ENCODE results near the gene NLRP12.

DNA sequence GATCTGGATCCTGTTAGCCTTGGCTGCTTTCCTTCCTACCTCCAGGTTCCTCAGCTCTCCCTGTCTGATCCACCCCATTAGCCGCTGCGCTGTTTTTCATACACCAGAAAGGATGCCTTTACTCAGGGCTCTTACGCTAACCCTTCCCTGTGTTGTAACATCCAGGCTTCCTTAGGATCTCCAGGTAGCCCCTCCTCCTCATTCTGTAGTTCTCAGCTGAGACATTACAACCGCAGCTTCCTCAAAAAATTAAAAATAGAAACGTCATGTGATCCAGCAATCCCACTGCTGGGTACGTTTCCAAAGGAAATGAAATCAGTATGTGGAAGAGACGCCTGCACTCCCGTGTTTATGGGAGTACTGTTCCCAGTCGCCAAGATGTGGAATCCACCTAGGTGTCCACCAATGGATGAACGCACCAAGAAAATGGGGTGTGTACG lies 25.1 kb upstream of the NLRP12 start:
- TF ChIP-seq, protein P1, sequence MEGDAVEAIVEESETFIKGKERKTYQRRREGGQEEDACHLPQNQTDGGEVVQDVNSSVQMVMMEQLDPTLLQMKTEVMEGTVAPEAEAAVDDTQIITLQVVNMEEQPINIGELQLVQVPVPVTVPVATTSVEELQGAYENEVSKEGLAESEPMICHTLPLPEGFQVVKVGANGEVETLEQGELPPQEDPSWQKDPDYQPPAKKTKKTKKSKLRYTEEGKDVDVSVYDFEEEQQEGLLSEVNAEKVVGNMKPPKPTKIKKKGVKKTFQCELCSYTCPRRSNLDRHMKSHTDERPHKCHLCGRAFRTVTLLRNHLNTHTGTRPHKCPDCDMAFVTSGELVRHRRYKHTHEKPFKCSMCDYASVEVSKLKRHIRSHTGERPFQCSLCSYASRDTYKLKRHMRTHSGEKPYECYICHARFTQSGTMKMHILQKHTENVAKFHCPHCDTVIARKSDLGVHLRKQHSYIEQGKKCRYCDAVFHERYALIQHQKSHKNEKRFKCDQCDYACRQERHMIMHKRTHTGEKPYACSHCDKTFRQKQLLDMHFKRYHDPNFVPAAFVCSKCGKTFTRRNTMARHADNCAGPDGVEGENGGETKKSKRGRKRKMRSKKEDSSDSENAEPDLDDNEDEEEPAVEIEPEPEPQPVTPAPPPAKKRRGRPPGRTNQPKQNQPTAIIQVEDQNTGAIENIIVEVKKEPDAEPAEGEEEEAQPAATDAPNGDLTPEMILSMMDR (IDR thresholded peaks at IDR 0.05), result no peak
- TF ChIP-seq POLR2A (IDR thresholded peaks at IDR 0.05), result no peak

All from ovary (tissue), 3 donors.